Measurements from ENCODE around the gene ZNF860.

DNA sequence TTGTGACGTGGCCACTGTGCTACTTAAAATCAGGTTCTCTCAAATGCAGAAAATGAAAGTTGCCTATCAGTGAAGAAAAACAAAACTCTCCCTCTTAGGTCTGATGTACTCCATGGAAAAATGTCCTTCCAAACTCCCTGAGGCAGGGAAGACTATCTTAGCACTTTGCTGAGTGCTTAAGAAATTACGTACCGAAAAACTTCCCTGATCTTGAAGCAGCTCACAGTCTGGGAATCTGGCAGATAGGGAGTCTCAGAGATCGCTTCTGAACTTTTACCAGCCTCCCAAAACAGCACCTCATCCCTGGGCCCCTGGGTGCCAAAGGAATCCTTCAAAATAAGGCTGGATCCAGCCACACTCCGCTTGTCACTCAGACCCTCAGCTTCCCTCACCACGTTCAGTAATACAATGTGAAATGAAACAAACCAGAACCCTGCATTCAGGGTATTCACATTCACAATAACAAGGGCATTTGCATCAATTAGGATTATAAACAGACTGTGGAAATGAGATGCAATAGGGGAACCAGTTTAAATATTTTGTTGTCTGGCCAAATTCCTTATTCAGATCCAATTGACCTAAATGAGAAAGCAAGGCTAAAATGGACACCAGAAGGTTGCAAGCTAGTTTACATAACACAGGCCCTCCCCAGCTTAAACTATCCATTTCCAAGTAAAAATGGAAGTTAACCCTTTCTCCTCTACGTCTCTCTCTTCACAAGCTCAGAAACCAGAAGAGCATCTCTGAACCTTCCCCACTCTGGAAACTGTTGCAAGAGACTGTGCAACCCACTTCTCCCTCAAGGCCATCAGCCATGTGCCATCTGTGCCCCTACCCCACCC, 21.4 kb upstream of the ZNF860 start:
- TF ChIP-seq, protein P1, sequence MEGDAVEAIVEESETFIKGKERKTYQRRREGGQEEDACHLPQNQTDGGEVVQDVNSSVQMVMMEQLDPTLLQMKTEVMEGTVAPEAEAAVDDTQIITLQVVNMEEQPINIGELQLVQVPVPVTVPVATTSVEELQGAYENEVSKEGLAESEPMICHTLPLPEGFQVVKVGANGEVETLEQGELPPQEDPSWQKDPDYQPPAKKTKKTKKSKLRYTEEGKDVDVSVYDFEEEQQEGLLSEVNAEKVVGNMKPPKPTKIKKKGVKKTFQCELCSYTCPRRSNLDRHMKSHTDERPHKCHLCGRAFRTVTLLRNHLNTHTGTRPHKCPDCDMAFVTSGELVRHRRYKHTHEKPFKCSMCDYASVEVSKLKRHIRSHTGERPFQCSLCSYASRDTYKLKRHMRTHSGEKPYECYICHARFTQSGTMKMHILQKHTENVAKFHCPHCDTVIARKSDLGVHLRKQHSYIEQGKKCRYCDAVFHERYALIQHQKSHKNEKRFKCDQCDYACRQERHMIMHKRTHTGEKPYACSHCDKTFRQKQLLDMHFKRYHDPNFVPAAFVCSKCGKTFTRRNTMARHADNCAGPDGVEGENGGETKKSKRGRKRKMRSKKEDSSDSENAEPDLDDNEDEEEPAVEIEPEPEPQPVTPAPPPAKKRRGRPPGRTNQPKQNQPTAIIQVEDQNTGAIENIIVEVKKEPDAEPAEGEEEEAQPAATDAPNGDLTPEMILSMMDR (IDR thresholded peaks at IDR 0.05; ENCODE audit: low read depth, low read length), result no peak
- no peak for TF ChIP-seq POLR2A (IDR thresholded peaks at IDR 0.05; ENCODE audit: extremely low read depth, insufficient read length)
